Smooth muscle cell (in vitro differentiated cells): ENCODE measurements around the gene NR4A2. TPM values are rescaled to one million over a fixed set of nuclear protein-coding genes. Genes with fewer than 3 reads are reported as not detected.

ENCODE experiments used
- DNase-seq: peaks from one replicate; lab custom pipeline; 2025; ENCODE audit not compliant: unreplicated experiment; lab: John Stamatoyannopoulos, UW
- H2AFZ ChIP-seq: fragments of 200-600 bp; sonication (generic); 2 replicates; pipeline ENCODE4 v1.6.0; 2016; ENCODE audit warnings: antibody characterized with exemption, low read depth, mild to moderate bottlenecking
- H3F3A ChIP-seq: fragments of 200-600 bp; sonication (generic); 2 replicates; pipeline ENCODE4 v1.6.0; 2017; ENCODE audit warnings: antibody characterized with exemption, low read depth
- H3K27ac ChIP-seq: fragments of 200-600 bp; sonication (generic); 2 replicates; pipeline ENCODE4 v1.5.1; 2016; ENCODE audit warnings: low read depth, mild to moderate bottlenecking
- H3K27me3 ChIP-seq: fragments of 200-600 bp; sonication (generic); 2 replicates; pipeline ENCODE4 v1.6.1; 2016; ENCODE audit warnings: low read depth, mild to moderate bottlenecking
- H3K36me3 ChIP-seq: fragments of 200-600 bp; sonication (generic); 2 replicates; pipeline ENCODE4 v1.5.1; 2016; ENCODE audit warnings: low read depth
- H3K4me1 ChIP-seq: fragments of 200-600 bp; sonication (generic); 2 replicates; pipeline ENCODE4 v1.5.1; 2016; ENCODE audit warnings: low read depth
- H3K4me2 ChIP-seq: fragments of 200-600 bp; sonication (generic); 2 replicates; pipeline ENCODE4 v1.6.0; 2016; ENCODE audit warnings: mild to moderate bottlenecking
- H3K4me3 ChIP-seq: fragments of 200-600 bp; sonication (generic); 2 replicates; pipeline ENCODE4 v1.5.1; 2016; ENCODE audit warnings: mild to moderate bottlenecking
- H3K79me2 ChIP-seq: fragments of 200-600 bp; sonication (generic); 2 replicates; pipeline ENCODE4 v1.6.0; 2016; ENCODE audit warnings: low read depth, mild to moderate bottlenecking
- H3K9ac ChIP-seq: fragments of 200-600 bp; sonication (generic); 2 replicates; pipeline ENCODE4 v1.6.0; 2016; ENCODE audit warnings: low read depth
- H3K9me3 ChIP-seq: fragments of 200-600 bp; sonication (generic); replicated peaks from 2 replicates; pipeline ENCODE4 v1.5.1; 2016; ENCODE audit warnings: low read depth
- H4K20me1 ChIP-seq: fragments of 200-600 bp; sonication (generic); 2 replicates; pipeline ENCODE4 v1.6.0; 2016; ENCODE audit warnings: low read depth
- CTCF ChIP-seq: fragments of 200-600 bp; sonication (generic); IDR thresholded peaks from 2 replicates; pipeline ENCODE4 v1.5.1; 2017; ENCODE audit warnings: borderline replicate concordance, mild to moderate bottlenecking, antibody characterized with exemption; ENCODE audit not compliant: insufficient read depth, poor library complexity, severe bottlenecking
- WGBS: methylation state at CpG from one replicate; pipeline ENCODE4 v1.1.7; 2016; ENCODE audit warnings: low lambda C conversion rate; 5-methylcytosine and 5-hydroxymethylcytosine counted together
- polyA plus RNA-seq: library from polyadenylated mRNA; unstranded; fragments of >200 nt; fragmentation: Nextera tagmentation; extraction: Ambion mirVana; gene quantifications from 2 replicates; pipeline ENCODE4 v1.2.1, GENCODE V29; 2016
- total RNA-seq: library from RNA; depleted of rRNA; stranded (reverse); fragments of >200 nt; gene quantifications from 2 replicates; pipeline ENCODE4 v1.2.3, GENCODE V29; 2014

The NR4A2 gene
- total and polyA plus RNA-seq, 2 experiments from 2014 or later = 6.7 to 14.5 TPM

- Histone ChIP-seq H3K79me2 (no peaks in the 10 kb centered on the region), H3K9me3 (no peaks in the 10 kb centered on the region), H3K4me1 (no peaks in the 10 kb centered on the region), H3K4me2 (no peak overlapping the region), H3K27me3 (no peaks in the 10 kb centered on the region), H3K27ac (no peak overlapping the region), H2AFZ (no peak overlapping the region), H4K20me1 (no peaks in the 10 kb centered on the region), H3K9ac (no peak overlapping the region), H3K36me3 (no peaks in the 10 kb centered on the region), H3K4me3 (no peak overlapping the region), H3F3A (no peaks in the 10 kb centered on the region)
- TF ChIP-seq CTCF = no peak
- 78% methylated on average over 1 of the region's 1 CpG for WGBS
- DNase-seq = no peak
Measured at GRCh38 chr2:156352911-156353310, 20.4 kb upstream of the NR4A2 start.

GRCh38 chr2:156350374-156351142 is 18.0 kb upstream of the NR4A2 start:
- no peak for DNase-seq
- H3K9me3 ChIP-seq = no peaks in the 10 kb centered on the region
- H3K4me3 ChIP-seq = no peak overlapping the region
- H3F3A ChIP-seq = no peaks in the 10 kb centered on the region
- no peaks in the 10 kb centered on the region for H3K4me1 ChIP-seq
- WGBS = 89% methylated on average over 7 of the region's 7 CpGs
- no peak for TF ChIP-seq CTCF
- no peaks in the 10 kb centered on the region for H3K27me3 ChIP-seq
- H3K4me2 ChIP-seq = no peak overlapping the region
- H3K79me2 ChIP-seq = no peaks in the 10 kb centered on the region
- no peak overlapping the region for H3K9ac ChIP-seq
- H3K27ac ChIP-seq = no peak overlapping the region
- H3K36me3 ChIP-seq = no peaks in the 10 kb centered on the region
- H2AFZ ChIP-seq = no peak overlapping the region
- no peaks in the 10 kb centered on the region for H4K20me1 ChIP-seq

- no peaks in the 10 kb centered on the region for H3K79me2 ChIP-seq
- TF ChIP-seq CTCF = no peak
- no peak for DNase-seq
- H3F3A ChIP-seq = no peaks in the 10 kb centered on the region
- no peaks in the 10 kb centered on the region for H3K4me1 ChIP-seq
- no peaks in the 10 kb centered on the region for H4K20me1 ChIP-seq
- no peak overlapping the region for H3K4me3 ChIP-seq
- no peak overlapping the region for H2AFZ ChIP-seq
- no peaks in the 10 kb centered on the region for H3K9me3 ChIP-seq
- no peak overlapping the region for H3K4me2 ChIP-seq
- no peak overlapping the region for H3K27ac ChIP-seq
- H3K27me3 ChIP-seq = no peaks in the 10 kb centered on the region
- H3K36me3 ChIP-seq = no peaks in the 10 kb centered on the region
- H3K9ac ChIP-seq = no peak overlapping the region
Measured at GRCh38 chr2:156349605-156350004, 17.1 kb upstream of the NR4A2 start.

- Histone ChIP-seq H2AFZ (no peak overlapping the region), H3K4me1 (no peaks in the 10 kb centered on the region), H3K27ac (no peak overlapping the region), H3F3A (no peaks in the 10 kb centered on the region), H3K36me3 (no peaks in the 10 kb centered on the region), H3K9me3 (no peaks in the 10 kb centered on the region), H4K20me1 (no peaks in the 10 kb centered on the region), H3K27me3 (no peaks in the 10 kb centered on the region), H3K79me2 (no peaks in the 10 kb centered on the region), H3K4me2 (no peak overlapping the region), H3K9ac (no peak overlapping the region), H3K4me3 (no peak overlapping the region)
- TF ChIP-seq CTCF = no peak
- no peak for DNase-seq
Measured at GRCh38 chr2:156349161-156349560, 16.6 kb upstream of the NR4A2 start.
